Measurements from ENCODE around the gene FAM204A. TPM values are rescaled to one million over a fixed set of nuclear protein-coding genes. Genes with fewer than 3 reads are reported as not detected.

FAM204A gene
- total and polyA plus RNA-seq, 2 of the 13 experiments (the other 11 are each of a cell fraction or from before 2014, with no cell fraction given), result 9.2 to 61.0 TPM

GRCh38 chr10:118282670-118283069 is 59.5 kb downstream of the FAM204A start:
- H3K9ac ChIP-seq (ENCODE audit: insufficient read depth, low read depth, low read length), result no peak overlapping the region
- BruUV-seq (replicated peaks), result no TSS peak
- H2AFZ ChIP-seq (ENCODE audit: low read length), result no peak overlapping the region
- peaks cover 0 to 14% of the 10 kb centered on the region in 2 experiments; a peak in 1 of 5 replicates for H3K27me3 ChIP-seq (ENCODE audit: control insufficient read depth in 1 of 2, insufficient read depth in 2 of 2, low read length in 2 of 2)
- H3K27ac ChIP-seq (ENCODE audit: extremely low read length, insufficient read depth, low read length), result no peak overlapping the region
- intact Hi-C loops (cut with micrococcal nuclease; ENCODE audit: unreplicated experiment) (no loop called here), in situ Hi-C loops (cut with HindIII; ENCODE audit: extremely low pct_ligation_motif_present, low pct_unique_long_range_greater_than_20kb) (no loop called here)
- DNase-seq (ENCODE audit: low spot score) (no peak), ATAC-seq (no peak), FAIRE-seq (peak; percentile 59)
- H3K79me2 ChIP-seq (ENCODE audit: insufficient read depth, low read length), result no peaks in the 10 kb centered on the region
- H3K4me2 ChIP-seq (ENCODE audit: low read depth, low read length), result no peak overlapping the region
- no peaks in the 10 kb centered on the region for H3K4me1 ChIP-seq (ENCODE audit: insufficient read depth, low read length)
- POLR2A ChIA-PET, result no interaction called here
- CTCF ChIA-PET (ENCODE audit: low intra/inter-chr PET ratio, low total read pairs), result no interaction called here
- no peaks in the 10 kb centered on the region for H4K20me1 ChIP-seq (ENCODE audit: insufficient read depth, low read length)
- H3K9me3 ChIP-seq (ENCODE audit: low read length), result no peaks in the 10 kb centered on the region
- 100% methylated on average over 1 of the region's 1 CpG for WGBS (ENCODE audit: low lambda C conversion rate)
- no peak overlapping the region for H3K4me3 ChIP-seq (replicated peaks in 1 of 3; ENCODE audit: insufficient read depth in 1 of 3, low read depth in 2 of 3, low read length in 3 of 3)
- H3K36me3 ChIP-seq (replicated peaks in 1 of 2; ENCODE audit: control insufficient read depth in 1 of 2, insufficient read depth in 2 of 2, low read length in 2 of 2), result no peaks in the 10 kb centered on the region
- TF ChIP-seq SKIL (CRISPR knock-in tag; IDR thresholded peaks at IDR 0.05; ENCODE audit: borderline replicate concordance), result no peak
- TF ChIP-seq DMAP1 (CRISPR knock-in tag; IDR thresholded peaks at IDR 0.05), result no peak
- no peak for TF ChIP-seq ZNF784 (CRISPR knock-in tag; IDR thresholded peaks at IDR 0.05; ENCODE audit: borderline replicate concordance)
- no peak for TF ChIP-seq SRSF1 (optimal IDR thresholded peaks at IDR 0.05; ENCODE audit: low read depth, low read length)
- TF ChIP-seq POGK (CRISPR knock-in tag; conservative IDR thresholded peaks at IDR 0.05), result no peak
- no peak for TF ChIP-seq ZBTB49 (CRISPR knock-in tag; IDR thresholded peaks at IDR 0.05; ENCODE audit: borderline replicate concordance)
- TF ChIP-seq HNRNPL (IDR thresholded peaks at IDR 0.05; ENCODE audit: low read depth, low read length), result 0 out of 2 replicates have a peak, but pooled peaks have one; percentile 75
- no peak for TF ChIP-seq ZNF7 (CRISPR knock-in tag; IDR thresholded peaks at IDR 0.05)
- no peak for TF ChIP-seq ZNF567 (CRISPR knock-in tag; IDR thresholded peaks at IDR 0.05; ENCODE audit: borderline replicate concordance)
- no peak for TF ChIP-seq ZNF816 (CRISPR knock-in tag; IDR thresholded peaks at IDR 0.05; ENCODE audit: borderline replicate concordance)
